GM23338 (cell line): Measurements from ENCODE around the gene SYT5. TPM values are rescaled to one million over a fixed set of nuclear protein-coding genes. Genes with fewer than 3 reads are reported as not detected.

ENCODE experiments used
- ATAC-seq: fragments of 200-7000 bp; cut with Tn5 transposase; 3 replicates; pipeline ENCODE4 v1.9.1; 2020
- DNase-seq: peaks from one replicate; pipeline ENCODE4 v3.0.0-alpha.2; 2015; ENCODE audit warnings: low spot score
- H2AFZ ChIP-seq: fragments of 200-600 bp; sonication (generic); 2 replicates; pipeline ENCODE4 v1.8.0; 2016; ENCODE audit warnings: antibody characterized with exemption, mild to moderate bottlenecking, moderate library complexity
- H3F3A ChIP-seq: fragments of 200-600 bp; sonication (generic); replicated peaks from 2 replicates; pipeline ENCODE4 v1.8.0; 2017; ENCODE audit warnings: antibody characterized with exemption, mixed run types, low read depth
- H3K27ac ChIP-seq: fragments of 200-600 bp; sonication (generic); 2 replicates; pipeline ENCODE4 v1.6.1; 2016; ENCODE audit warnings: low read depth
- H3K27me3 ChIP-seq: fragments of 200-600 bp; sonication (generic); 2 replicates; pipeline ENCODE4 v1.8.0; 2016; ENCODE audit warnings: mild to moderate bottlenecking, mixed run types, moderate library complexity; ENCODE audit not compliant: insufficient read depth
- H3K36me3 ChIP-seq: fragments of 200-600 bp; sonication (generic); 2 replicates; pipeline ENCODE4 v1.8.0; 2016; ENCODE audit warnings: mild to moderate bottlenecking; ENCODE audit not compliant: insufficient read depth
- H3K4me1 ChIP-seq: fragments of 200-600 bp; sonication (generic); 2 replicates; pipeline ENCODE4 v1.8.0; 2016; ENCODE audit warnings: mild to moderate bottlenecking, moderate library complexity; ENCODE audit not compliant: insufficient read depth
- H3K4me2 ChIP-seq: fragments of 200-600 bp; sonication (generic); 2 replicates; pipeline ENCODE4 v1.7.1; 2017; ENCODE audit warnings: mixed run types
- H3K4me3 ChIP-seq: fragments of 200-600 bp; sonication (generic); 2 replicates; pipeline ENCODE4 v1.6.1; 2016; ENCODE audit warnings: mixed run types
- H3K79me2 ChIP-seq: fragments of 200-600 bp; sonication (generic); replicated peaks from 2 replicates; pipeline ENCODE4 v1.8.0; 2017; ENCODE audit warnings: mild to moderate bottlenecking; ENCODE audit not compliant: insufficient read depth
- H3K9me2 ChIP-seq: fragments of 200-600 bp; sonication (generic); 2 replicates; pipeline ENCODE4 v1.8.0; 2017; ENCODE audit not compliant: insufficient read depth
- H4K20me1 ChIP-seq: fragments of 200-600 bp; sonication (generic); replicated peaks from 2 replicates; pipeline ENCODE4 v1.8.0; 2017; ENCODE audit warnings: mild to moderate bottlenecking; ENCODE audit not compliant: insufficient read depth
- H3K27ac Mint-ChIP-seq: 2 replicates; pipeline ENCODE4 v1.8.0; 2020; ENCODE audit warnings: inconsistent platforms, mild to moderate bottlenecking, moderate library complexity, mixed read lengths
- H3K27me3 Mint-ChIP-seq: 3 replicates; pipeline ENCODE4 v1.8.0; 2022; ENCODE audit warnings: low read depth, mild to moderate bottlenecking, moderate library complexity, mixed read lengths, inconsistent platforms; ENCODE audit not compliant: insufficient read depth, poor library complexity
- H3K36me3 Mint-ChIP-seq: 3 replicates; pipeline ENCODE4 v1.8.0; 2021; ENCODE audit warnings: low read depth, mild to moderate bottlenecking, inconsistent platforms, moderate library complexity, mixed read lengths
- H3K4me1 Mint-ChIP-seq: 3 replicates; pipeline ENCODE4 v1.8.0; 2020; ENCODE audit warnings: mild to moderate bottlenecking, inconsistent platforms, mixed read lengths
- H3K4me3 Mint-ChIP-seq: 3 replicates; pipeline ENCODE4 v1.8.0; 2021; ENCODE audit warnings: moderate library complexity, mild to moderate bottlenecking, inconsistent platforms, mixed read lengths
- H3K9me3 Mint-ChIP-seq: 3 replicates; pipeline ENCODE4 v1.8.0; 2020; ENCODE audit warnings: moderate library complexity, mild to moderate bottlenecking, inconsistent platforms, mixed read lengths
- CREB1 ChIP-seq: fragments of 250-450 bp; sonication (Bioruptor Pico); IDR thresholded peaks from 2 replicates; pipeline ENCODE4 v1.5.0; 2020; ENCODE audit warnings: low read depth, mild to moderate bottlenecking, moderate library complexity
- EZH2 ChIP-seq: fragments of 200-600 bp; sonication (generic); IDR thresholded peaks from one replicate; pipeline ENCODE4 v1.8.0; 2017; ENCODE audit warnings: antibody characterized with exemption, mild to moderate bottlenecking, low read depth; ENCODE audit not compliant: unreplicated experiment
- EZH2phosphoT487 ChIP-seq: fragments of 200-600 bp; sonication (generic); IDR thresholded peaks from one replicate; pipeline ENCODE4 v1.8.1; 2018; ENCODE audit warnings: antibody characterized with exemption; ENCODE audit not compliant: unreplicated experiment
- JUNB ChIP-seq: IDR thresholded peaks from one replicate; pipeline ENCODE4 v1.6.1; 2016; ENCODE audit warnings: antibody characterized with exemption; ENCODE audit not compliant: unreplicated experiment
- NANOG ChIP-seq: IDR thresholded peaks from 2 replicates; pipeline ENCODE4 v1.6.1; 2016; ENCODE audit warnings: antibody characterized with exemption, borderline replicate concordance
- POLR2AphosphoS5 ChIP-seq: IDR thresholded peaks from 2 replicates; pipeline ENCODE4 v1.6.1; 2016; ENCODE audit warnings: antibody characterized with exemption, low read depth
- STAT1 ChIP-seq: IDR thresholded peaks from one replicate; pipeline ENCODE4 v1.6.1; 2016; ENCODE audit warnings: antibody characterized with exemption; ENCODE audit not compliant: unreplicated experiment
- ZNF114 ChIP-seq: fragments of 250-450 bp; sonication (Bioruptor Pico); IDR thresholded peaks from 2 replicates; pipeline ENCODE4 v1.5.0; 2020; ENCODE audit warnings: mild to moderate bottlenecking, moderate library complexity
- ZNF331 ChIP-seq: fragments of 250-450 bp; sonication (Bioruptor Pico); IDR thresholded peaks from 2 replicates; pipeline ENCODE4 v1.5.0; 2020; ENCODE audit warnings: low read depth, mild to moderate bottlenecking, moderate library complexity
- polyA plus RNA-seq: library from polyadenylated mRNA; unstranded; fragments of >200 nt; fragmentation: Nextera tagmentation; extraction: Ambion mirVana; gene quantifications from 2 replicates; pipeline ENCODE4 v1.2.1, GENCODE V29; 2016
- total RNA-seq: library from RNA; depleted of rRNA; stranded (reverse); fragments of >200 nt; shearing (Covaris generic); gene quantifications from 2 replicates; pipeline ENCODE4 v1.2.3, GENCODE V29; 2014
- TF ChIP-seq, protein P1 (sequence below), 2 experiments: fragments of 200-600 bp in 1 of 2; sonication (generic) in 1 of 2; conservative IDR thresholded peaks; 2 replicates each; pipeline versions ENCODE4 v1.5.1 to v1.6.1; 2016 to 2017; ENCODE audit warnings: antibody characterized with exemption in 2 of 2, low read depth in 2 of 2, mild to moderate bottlenecking in 2 of 2, moderate library complexity in 1 of 2
- TF ChIP-seq, protein P2 (sequence below): IDR thresholded peaks from one replicate; pipeline ENCODE4 v1.6.1; 2018; ENCODE audit warnings: antibody characterized with exemption; ENCODE audit not compliant: unreplicated experiment
- TF ChIP-seq, protein P3 (sequence below): fragments of 250-450 bp; sonication (Bioruptor Pico); IDR thresholded peaks from 2 replicates; pipeline ENCODE4 v1.5.0; 2020; ENCODE audit warnings: mild to moderate bottlenecking, moderate library complexity
- TF ChIP-seq, protein P4 (sequence below): IDR thresholded peaks from 2 replicates; pipeline ENCODE4 v1.6.1; 2016; ENCODE audit warnings: antibody characterized with exemption

Gene SYT5
- total and polyA plus RNA-seq, 2 experiments from 2014 or later: 2.1 to 4.7 TPM

DNA sequence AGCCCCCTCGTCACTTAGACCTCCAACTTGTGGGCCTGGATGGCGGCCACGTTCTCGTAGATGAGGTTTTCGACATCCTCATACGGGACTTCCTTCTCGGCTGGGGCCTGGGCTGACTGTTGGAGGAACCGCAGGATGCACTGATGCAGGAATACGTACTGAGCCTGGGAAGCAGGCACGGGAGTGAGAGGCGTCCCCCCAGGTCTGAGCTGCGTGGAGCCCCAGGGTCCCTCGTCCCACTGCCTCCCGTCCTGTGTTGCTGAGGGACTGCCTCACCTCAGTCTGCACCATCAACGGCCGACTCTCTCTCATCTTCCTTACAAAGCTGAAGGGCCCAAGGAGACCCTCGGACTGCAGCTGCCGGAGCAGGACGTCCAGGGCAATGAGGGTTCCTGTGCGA, 1.7 kb upstream of the SYT5 start:
- H3K27me3 Mint-ChIP-seq: peaks cover 44% of the 10 kb centered on the region
- Histone ChIP-seq H3K4me3 (no peak overlapping the region), H3K36me3 (no peaks in the 10 kb centered on the region), H3K27me3 (peaks cover 38% of the 10 kb centered on the region), H3K79me2 (no peaks in the 10 kb centered on the region), H2AFZ (no peak overlapping the region), H3K9me2 (no peaks in the 10 kb centered on the region), H3K27ac (no peak overlapping the region), H3K4me1 (peaks cover 3% of the 10 kb centered on the region; the same call in 1 of the 2 replicates), H4K20me1 (no peaks in the 10 kb centered on the region), H3F3A (0 out of 2 replicates have a peak, but pooled peaks cover 3% of the 10 kb centered on the region), H3K4me2 (no peak overlapping the region)
- H3K36me3 Mint-ChIP-seq: no peaks in the 10 kb centered on the region
- no peak overlapping the region for H3K27ac Mint-ChIP-seq
- ATAC-seq (no peak), DNase-seq (no peak)
- H3K4me3 Mint-ChIP-seq: no peak overlapping the region
- H3K9me3 Mint-ChIP-seq: peaks cover 6% of the 10 kb centered on the region; the same call in 2 of the 3 replicates
- TF ChIP-seq ZNF114 (CRISPR knock-in tag) (no peak), EZH2 (no peak), CREB1 (CRISPR knock-in tag) (no peak), EZH2phosphoT487 (no peak), ZNF331 (CRISPR knock-in tag) (no peak), JUNB (no peak), POLR2AphosphoS5 (no peak), STAT1 (no peak), NANOG (no peak)
- TF ChIP-seq, protein P1, sequence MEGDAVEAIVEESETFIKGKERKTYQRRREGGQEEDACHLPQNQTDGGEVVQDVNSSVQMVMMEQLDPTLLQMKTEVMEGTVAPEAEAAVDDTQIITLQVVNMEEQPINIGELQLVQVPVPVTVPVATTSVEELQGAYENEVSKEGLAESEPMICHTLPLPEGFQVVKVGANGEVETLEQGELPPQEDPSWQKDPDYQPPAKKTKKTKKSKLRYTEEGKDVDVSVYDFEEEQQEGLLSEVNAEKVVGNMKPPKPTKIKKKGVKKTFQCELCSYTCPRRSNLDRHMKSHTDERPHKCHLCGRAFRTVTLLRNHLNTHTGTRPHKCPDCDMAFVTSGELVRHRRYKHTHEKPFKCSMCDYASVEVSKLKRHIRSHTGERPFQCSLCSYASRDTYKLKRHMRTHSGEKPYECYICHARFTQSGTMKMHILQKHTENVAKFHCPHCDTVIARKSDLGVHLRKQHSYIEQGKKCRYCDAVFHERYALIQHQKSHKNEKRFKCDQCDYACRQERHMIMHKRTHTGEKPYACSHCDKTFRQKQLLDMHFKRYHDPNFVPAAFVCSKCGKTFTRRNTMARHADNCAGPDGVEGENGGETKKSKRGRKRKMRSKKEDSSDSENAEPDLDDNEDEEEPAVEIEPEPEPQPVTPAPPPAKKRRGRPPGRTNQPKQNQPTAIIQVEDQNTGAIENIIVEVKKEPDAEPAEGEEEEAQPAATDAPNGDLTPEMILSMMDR (conservative IDR thresholded peaks at IDR 0.05; ENCODE audit: low read depth in 2 of 2): no peak
- TF ChIP-seq, protein P2, sequence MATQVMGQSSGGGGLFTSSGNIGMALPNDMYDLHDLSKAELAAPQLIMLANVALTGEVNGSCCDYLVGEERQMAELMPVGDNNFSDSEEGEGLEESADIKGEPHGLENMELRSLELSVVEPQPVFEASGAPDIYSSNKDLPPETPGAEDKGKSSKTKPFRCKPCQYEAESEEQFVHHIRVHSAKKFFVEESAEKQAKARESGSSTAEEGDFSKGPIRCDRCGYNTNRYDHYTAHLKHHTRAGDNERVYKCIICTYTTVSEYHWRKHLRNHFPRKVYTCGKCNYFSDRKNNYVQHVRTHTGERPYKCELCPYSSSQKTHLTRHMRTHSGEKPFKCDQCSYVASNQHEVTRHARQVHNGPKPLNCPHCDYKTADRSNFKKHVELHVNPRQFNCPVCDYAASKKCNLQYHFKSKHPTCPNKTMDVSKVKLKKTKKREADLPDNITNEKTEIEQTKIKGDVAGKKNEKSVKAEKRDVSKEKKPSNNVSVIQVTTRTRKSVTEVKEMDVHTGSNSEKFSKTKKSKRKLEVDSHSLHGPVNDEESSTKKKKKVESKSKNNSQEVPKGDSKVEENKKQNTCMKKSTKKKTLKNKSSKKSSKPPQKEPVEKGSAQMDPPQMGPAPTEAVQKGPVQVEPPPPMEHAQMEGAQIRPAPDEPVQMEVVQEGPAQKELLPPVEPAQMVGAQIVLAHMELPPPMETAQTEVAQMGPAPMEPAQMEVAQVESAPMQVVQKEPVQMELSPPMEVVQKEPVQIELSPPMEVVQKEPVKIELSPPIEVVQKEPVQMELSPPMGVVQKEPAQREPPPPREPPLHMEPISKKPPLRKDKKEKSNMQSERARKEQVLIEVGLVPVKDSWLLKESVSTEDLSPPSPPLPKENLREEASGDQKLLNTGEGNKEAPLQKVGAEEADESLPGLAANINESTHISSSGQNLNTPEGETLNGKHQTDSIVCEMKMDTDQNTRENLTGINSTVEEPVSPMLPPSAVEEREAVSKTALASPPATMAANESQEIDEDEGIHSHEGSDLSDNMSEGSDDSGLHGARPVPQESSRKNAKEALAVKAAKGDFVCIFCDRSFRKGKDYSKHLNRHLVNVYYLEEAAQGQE: no peak
- TF ChIP-seq, protein P3, sequence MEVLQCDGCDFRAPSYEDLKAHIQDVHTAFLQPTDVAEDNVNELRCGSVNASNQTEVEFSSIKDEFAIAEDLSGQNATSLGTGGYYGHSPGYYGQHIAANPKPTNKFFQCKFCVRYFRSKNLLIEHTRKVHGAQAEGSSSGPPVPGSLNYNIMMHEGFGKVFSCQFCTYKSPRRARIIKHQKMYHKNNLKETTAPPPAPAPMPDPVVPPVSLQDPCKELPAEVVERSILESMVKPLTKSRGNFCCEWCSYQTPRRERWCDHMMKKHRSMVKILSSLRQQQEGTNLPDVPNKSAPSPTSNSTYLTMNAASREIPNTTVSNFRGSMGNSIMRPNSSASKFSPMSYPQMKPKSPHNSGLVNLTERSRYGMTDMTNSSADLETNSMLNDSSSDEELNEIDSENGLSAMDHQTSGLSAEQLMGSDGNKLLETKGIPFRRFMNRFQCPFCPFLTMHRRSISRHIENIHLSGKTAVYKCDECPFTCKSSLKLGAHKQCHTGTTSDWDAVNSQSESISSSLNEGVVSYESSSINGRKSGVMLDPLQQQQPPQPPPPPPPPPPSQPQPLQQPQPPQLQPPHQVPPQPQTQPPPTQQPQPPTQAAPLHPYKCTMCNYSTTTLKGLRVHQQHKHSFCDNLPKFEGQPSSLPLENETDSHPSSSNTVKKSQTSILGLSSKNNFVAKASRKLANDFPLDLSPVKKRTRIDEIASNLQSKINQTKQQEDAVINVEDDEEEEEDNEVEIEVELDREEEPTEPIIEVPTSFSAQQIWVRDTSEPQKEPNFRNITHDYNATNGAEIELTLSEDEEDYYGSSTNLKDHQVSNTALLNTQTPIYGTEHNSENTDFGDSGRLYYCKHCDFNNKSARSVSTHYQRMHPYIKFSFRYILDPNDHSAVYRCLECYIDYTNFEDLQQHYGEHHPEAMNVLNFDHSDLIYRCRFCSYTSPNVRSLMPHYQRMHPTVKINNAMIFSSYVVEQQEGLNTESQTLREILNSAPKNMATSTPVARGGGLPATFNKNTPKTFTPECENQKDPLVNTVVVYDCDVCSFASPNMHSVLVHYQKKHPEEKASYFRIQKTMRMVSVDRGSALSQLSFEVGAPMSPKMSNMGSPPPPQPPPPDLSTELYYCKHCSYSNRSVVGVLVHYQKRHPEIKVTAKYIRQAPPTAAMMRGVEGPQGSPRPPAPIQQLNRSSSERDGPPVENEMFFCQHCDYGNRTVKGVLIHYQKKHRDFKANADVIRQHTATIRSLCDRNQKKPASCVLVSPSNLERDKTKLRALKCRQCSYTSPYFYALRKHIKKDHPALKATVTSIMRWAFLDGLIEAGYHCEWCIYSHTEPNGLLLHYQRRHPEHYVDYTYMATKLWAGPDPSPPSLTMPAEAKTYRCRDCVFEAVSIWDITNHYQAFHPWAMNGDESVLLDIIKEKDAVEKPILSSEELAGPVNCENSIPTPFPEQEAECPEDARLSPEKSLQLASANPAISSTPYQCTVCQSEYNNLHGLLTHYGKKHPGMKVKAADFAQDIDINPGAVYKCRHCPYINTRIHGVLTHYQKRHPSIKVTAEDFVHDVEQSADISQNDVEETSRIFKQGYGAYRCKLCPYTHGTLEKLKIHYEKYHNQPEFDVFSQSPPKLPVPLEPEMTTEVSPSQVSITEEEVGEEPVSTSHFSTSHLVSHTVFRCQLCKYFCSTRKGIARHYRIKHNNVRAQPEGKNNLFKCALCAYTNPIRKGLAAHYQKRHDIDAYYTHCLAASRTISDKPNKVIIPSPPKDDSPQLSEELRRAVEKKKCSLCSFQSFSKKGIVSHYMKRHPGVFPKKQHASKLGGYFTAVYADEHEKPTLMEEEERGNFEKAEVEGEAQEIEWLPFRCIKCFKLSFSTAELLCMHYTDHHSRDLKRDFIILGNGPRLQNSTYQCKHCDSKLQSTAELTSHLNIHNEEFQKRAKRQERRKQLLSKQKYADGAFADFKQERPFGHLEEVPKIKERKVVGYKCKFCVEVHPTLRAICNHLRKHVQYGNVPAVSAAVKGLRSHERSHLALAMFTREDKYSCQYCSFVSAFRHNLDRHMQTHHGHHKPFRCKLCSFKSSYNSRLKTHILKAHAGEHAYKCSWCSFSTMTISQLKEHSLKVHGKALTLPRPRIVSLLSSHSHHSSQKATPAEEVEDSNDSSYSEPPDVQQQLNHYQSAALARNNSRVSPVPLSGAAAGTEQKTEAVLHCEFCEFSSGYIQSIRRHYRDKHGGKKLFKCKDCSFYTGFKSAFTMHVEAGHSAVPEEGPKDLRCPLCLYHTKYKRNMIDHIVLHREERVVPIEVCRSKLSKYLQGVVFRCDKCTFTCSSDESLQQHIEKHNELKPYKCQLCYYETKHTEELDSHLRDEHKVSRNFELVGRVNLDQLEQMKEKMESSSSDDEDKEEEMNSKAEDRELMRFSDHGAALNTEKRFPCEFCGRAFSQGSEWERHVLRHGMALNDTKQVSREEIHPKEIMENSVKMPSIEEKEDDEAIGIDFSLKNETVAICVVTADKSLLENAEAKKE: no peak
- TF ChIP-seq, protein P4, sequence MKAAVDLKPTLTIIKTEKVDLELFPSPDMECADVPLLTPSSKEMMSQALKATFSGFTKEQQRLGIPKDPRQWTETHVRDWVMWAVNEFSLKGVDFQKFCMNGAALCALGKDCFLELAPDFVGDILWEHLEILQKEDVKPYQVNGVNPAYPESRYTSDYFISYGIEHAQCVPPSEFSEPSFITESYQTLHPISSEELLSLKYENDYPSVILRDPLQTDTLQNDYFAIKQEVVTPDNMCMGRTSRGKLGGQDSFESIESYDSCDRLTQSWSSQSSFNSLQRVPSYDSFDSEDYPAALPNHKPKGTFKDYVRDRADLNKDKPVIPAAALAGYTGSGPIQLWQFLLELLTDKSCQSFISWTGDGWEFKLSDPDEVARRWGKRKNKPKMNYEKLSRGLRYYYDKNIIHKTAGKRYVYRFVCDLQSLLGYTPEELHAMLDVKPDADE: no peak
- peaks cover 15% of the 10 kb centered on the region for H3K4me1 Mint-ChIP-seq
